GM12891 (cell line): ENCODE measurements around the gene ABCC3.

Experiments
- PAX5 ChIP-seq: IDR thresholded peaks from 2 replicates; pipeline ENCODE4 v1.6.1; 2011; ENCODE audit warnings: low read length, moderate library complexity, mild to moderate bottlenecking; ENCODE audit not compliant: insufficient read depth, severe bottlenecking
- POLR2A ChIP-seq: IDR thresholded peaks from 2 replicates; pipeline ENCODE4 v1.6.1; 2011; ENCODE audit warnings: low read depth, low read length, control low read depth
- POLR2AphosphoS5 ChIP-seq: IDR thresholded peaks from 2 replicates; pipeline ENCODE4 v1.6.1; 2011; ENCODE audit warnings: low read depth, low read length, control low read depth
- SPI1 ChIP-seq: IDR thresholded peaks from 2 replicates; pipeline ENCODE4 v1.6.1; 2011; ENCODE audit warnings: low read depth, low read length, control low read depth
- TAF1 ChIP-seq: IDR thresholded peaks from 2 replicates; pipeline ENCODE4 v1.6.1; 2011; ENCODE audit warnings: low read depth, low read length, control low read depth

DNA sequence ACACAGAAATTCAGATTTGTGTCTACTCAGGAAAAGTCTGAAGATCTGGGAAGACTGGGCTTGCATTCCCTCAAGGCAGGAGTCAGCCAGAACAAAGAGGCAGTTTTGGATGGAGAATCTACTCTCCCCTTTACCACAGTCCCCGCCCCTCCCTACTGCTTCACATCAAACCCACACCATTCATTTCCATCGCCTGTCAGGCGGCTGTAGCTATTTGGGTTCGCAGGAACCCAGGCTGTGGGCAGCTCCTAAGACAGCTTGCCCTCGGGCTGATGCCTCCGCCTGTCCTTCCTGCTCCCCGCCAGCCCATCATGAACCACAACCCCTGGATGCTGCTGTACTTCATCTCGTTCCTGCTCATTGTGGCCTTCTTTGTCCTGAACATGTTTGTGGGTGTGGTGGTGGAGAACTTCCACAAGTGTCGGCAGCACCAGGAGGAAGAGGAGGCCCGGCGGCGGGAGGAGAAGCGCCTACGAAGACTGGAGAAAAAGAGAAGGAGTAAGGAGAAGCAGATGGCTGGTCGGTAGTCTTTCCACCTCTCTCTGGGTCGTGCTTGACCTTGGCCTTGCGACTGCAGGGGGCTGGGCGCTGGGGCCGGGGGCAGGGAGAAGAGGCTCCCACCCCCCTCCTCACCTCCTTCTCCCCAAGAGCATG lies 27.0 kb upstream of the ABCC3 start:
- TF ChIP-seq SPI1 (no peak), POLR2A (no peak), TAF1 (no peak), POLR2AphosphoS5 (no peak), PAX5 (no peak)
